HCT116 (cell line): Measurements from ENCODE around the gene HOXB13. TPM values are rescaled to one million over a fixed set of nuclear protein-coding genes. Genes with fewer than 3 reads are reported as not detected.

Experiments used
- ATAC-seq: fragments of 200-7000 bp; cut with Tn5 transposase; 2 replicates; pipeline ENCODE4 v1.9.1; 2020; ENCODE audit warnings: mild to moderate bottlenecking, moderate library complexity
- BruUV-seq: library from RNA; stranded (reverse); fragments of 400-500 nt; replicated peaks from 2 replicates; lab custom pipeline; 2021; lab: Mats Ljungman, UMichigan
- CTCF ChIA-PET: fragments of 300-600 bp; sonication (Branson Sonifier 250); formaldehyde crosslinking; loops from one replicate; lab custom pipeline; 2021; ENCODE audit warnings: antibody characterized with exemption; lab: Charles Lee
- POLR2A ChIA-PET: fragments of 300-600, 350-600 bp; sonication (Branson Sonifier 250); formaldehyde crosslinking; loops from one replicate; lab custom pipeline; 2021; ENCODE audit warnings: antibody characterized with exemption; lab: Charles Lee
- RAD21 ChIA-PET, 2 experiments: fragments of 300-600 bp; sonication (Branson Sonifier 250); formaldehyde crosslinking; loops; one replicate each; lab custom pipeline; 2023; ENCODE audit warnings: low total read pairs in 2 of 2; ENCODE audit not compliant: uncharacterized antibody in 2 of 2, unreplicated experiment in 2 of 2, low non-redundant PET in 1 of 2; lab: Charles Lee
- DNase-seq: peaks from one replicate; pipeline ENCODE4 v3.0.0-alpha.2; 2010; ENCODE audit warnings: low read depth, low spot score
- H2AFZ ChIP-seq: fragments of 200-600 bp; shearing (Covaris generic), sonication (generic); 2 replicates; pipeline ENCODE4 v1.6.1; 2017; ENCODE audit warnings: low read depth, mixed run types, mixed read lengths, antibody characterized with exemption, low read length; ENCODE audit not compliant: poor library complexity, severe bottlenecking
- H3K27ac ChIP-seq: 2 replicates; pipeline ENCODE4 v1.5.1; 2012; ENCODE audit warnings: low read depth, low read length
- H3K27me3 ChIP-seq: fragments of 200-600 bp; sonication (generic); 2 replicates; pipeline ENCODE4 v1.6.1; 2016; ENCODE audit warnings: mixed run types, low read length, mixed read lengths; ENCODE audit not compliant: insufficient read depth
- H3K36me3 ChIP-seq, 2 experiments: fragments of 200-500 bp in 1 of 2; fragments of 200-600 bp in 1 of 2; sonication (Bioruptor generic) in 1 of 2; sonication (generic) in 1 of 2; 2 replicates each; pipeline versions ENCODE4 v1.5.1 to v1.6.1; 2014 to 2016; ENCODE audit warnings: low read length in 2 of 2, inconsistent platforms in 1 of 2, mixed read lengths in 1 of 2, mixed run types in 1 of 2; ENCODE audit not compliant: insufficient read depth in 2 of 2, control insufficient read depth in 1 of 2
- H3K4me1 ChIP-seq, 2 experiments: fragments of 200-600 bp in 1 of 2; sonication (generic) in 1 of 2; 2 replicates each; pipeline versions ENCODE4 v1.5.1 to v1.6.1; 2012 to 2017; ENCODE audit warnings: low read length in 2 of 2, inconsistent platforms in 1 of 2, mild to moderate bottlenecking in 1 of 2, mixed read lengths in 1 of 2, mixed run types in 1 of 2, moderate library complexity in 1 of 2; ENCODE audit not compliant: insufficient read depth in 2 of 2, control insufficient read depth in 1 of 2
- H3K4me2 ChIP-seq: fragments of 200-600 bp; sonication (generic); 2 replicates; pipeline ENCODE4 v1.6.1; 2017; ENCODE audit warnings: mixed run types, low read length, mixed read lengths
- H3K4me3 ChIP-seq, 2 experiments: fragments of 200-600 bp in 1 of 2; sonication (generic) in 1 of 2; replicated peaks in 1 of 2; 2 replicates each; pipeline ENCODE4 v1.5.1; 2011 to 2016; ENCODE audit warnings: low read length in 2 of 2, control low read depth in 1 of 2, low read depth in 1 of 2, mild to moderate bottlenecking in 1 of 2, mixed read lengths in 1 of 2, mixed run types in 1 of 2
- H3K79me2 ChIP-seq: fragments of 200-600 bp; sonication (generic); 2 replicates; pipeline ENCODE4 v1.6.1; 2017; ENCODE audit warnings: mild to moderate bottlenecking, mixed run types, low read length, moderate library complexity, mixed read lengths; ENCODE audit not compliant: insufficient read depth
- H3K9ac ChIP-seq: fragments of 200-600 bp; sonication (generic); 2 replicates; pipeline ENCODE4 v1.6.1; 2016; ENCODE audit warnings: low read length, mixed read lengths
- H3K9me2 ChIP-seq: fragments of 200-600 bp; sonication (generic), shearing (Covaris generic); 2 replicates; pipeline ENCODE4 v1.6.1; 2017; ENCODE audit warnings: mixed run types, mild to moderate bottlenecking, moderate library complexity; ENCODE audit not compliant: insufficient read depth
- H3K9me3 ChIP-seq, 2 experiments: fragments of 200-500 bp in 1 of 2; fragments of 200-600 bp in 1 of 2; sonication (Bioruptor generic) in 1 of 2; sonication (generic) in 1 of 2; 2 replicates each; pipeline ENCODE4 v1.6.1; 2014 to 2017; ENCODE audit warnings: low read length in 2 of 2, mixed read lengths in 2 of 2, inconsistent platforms in 1 of 2, low read depth in 1 of 2, mild to moderate bottlenecking in 1 of 2, mixed run types in 1 of 2, moderate library complexity in 1 of 2; ENCODE audit not compliant: control insufficient read depth in 1 of 2, insufficient read depth in 1 of 2
- H4K20me1 ChIP-seq: fragments of 200-600 bp; sonication (generic), shearing (Covaris generic); 2 replicates; pipeline ENCODE4 v1.6.1; 2017; ENCODE audit warnings: mixed run types, mild to moderate bottlenecking, moderate library complexity; ENCODE audit not compliant: insufficient read depth
- ELF1 ChIP-seq: IDR thresholded peaks from 2 replicates; pipeline ENCODE4 v1.6.1; 2012; ENCODE audit warnings: low read depth, borderline replicate concordance
- FOSL1 ChIP-seq: IDR thresholded peaks from 2 replicates; pipeline ENCODE4 v1.6.1; 2012; ENCODE audit warnings: low read depth
- JUND ChIP-seq: IDR thresholded peaks from 2 replicates; pipeline ENCODE4 v1.6.1; 2012
- POLR2A ChIP-seq: IDR thresholded peaks from 2 replicates; pipeline ENCODE4 v1.7.0; 2011; ENCODE audit warnings: borderline replicate concordance; ENCODE audit not compliant: insufficient read depth, insufficient read length; ENCODE audit errors: extremely low read depth
- SIN3A ChIP-seq: IDR thresholded peaks from 2 replicates; pipeline ENCODE4 v1.6.1; 2012; ENCODE audit warnings: low read depth
- SP1 ChIP-seq: IDR thresholded peaks from 2 replicates; pipeline ENCODE4 v1.6.1; 2012; ENCODE audit warnings: low read depth
- SRF ChIP-seq: IDR thresholded peaks from 2 replicates; pipeline ENCODE4 v1.6.1; 2012; ENCODE audit warnings: low read depth
- TCF7L2 ChIP-seq: IDR thresholded peaks from 2 replicates; pipeline ENCODE4 v1.7.0; 2011; ENCODE audit warnings: borderline replicate concordance, inconsistent platforms; ENCODE audit not compliant: insufficient read depth, insufficient read length; ENCODE audit errors: extremely low read depth
- YY1 ChIP-seq: IDR thresholded peaks from 2 replicates; pipeline ENCODE4 v1.6.1; 2011; ENCODE audit warnings: low read length, low read depth, moderate library complexity, mild to moderate bottlenecking; ENCODE audit not compliant: insufficient replicate concordance; ENCODE audit errors: extremely low read depth
- ZFX ChIP-seq: fragments of 450-650 bp; IDR thresholded peaks from 2 replicates; pipeline ENCODE4 v1.6.1; 2017
- ZNF274 ChIP-seq: fragments of 200-500 bp; sonication (Bioruptor generic); IDR thresholded peaks from 2 replicates; pipeline ENCODE4 v1.6.1; 2014; ENCODE audit warnings: mild to moderate bottlenecking, low read depth, low read length, inconsistent platforms
- intact Hi-C: fragments of 100-400 bp; cut with micrococcal nuclease; formaldehyde crosslinking; loops from 2 replicates; pipeline ENCODE4 v1.10.0; 2022
- total RNA-seq: library from RNA; stranded (reverse); gene quantifications from one replicate; pipeline ENCODE4 v1.2.1, GENCODE V29; 2021; ENCODE audit not compliant: unreplicated experiment
- TF ChIP-seq, protein P1 (sequence below), 3 experiments: fragments of 200-600 bp in 1 of 3; sonication (generic) in 1 of 3; IDR thresholded peaks in 2 of 3; conservative IDR thresholded peaks in 1 of 3; 2 replicates each; pipeline ENCODE4 v1.5.1; 2012 to 2017; ENCODE audit warnings: low read depth in 2 of 3, low read length in 2 of 3, antibody characterized with exemption in 1 of 3, borderline replicate concordance in 1 of 3, control low read depth in 1 of 3, mild to moderate bottlenecking in 1 of 3, mixed read lengths in 1 of 3, mixed run types in 1 of 3, moderate library complexity in 1 of 3; ENCODE audit not compliant: insufficient read depth in 1 of 3
- TF ChIP-seq, protein P2 (sequence below): IDR thresholded peaks from 2 replicates; pipeline ENCODE4 v1.6.1; 2012; ENCODE audit warnings: low read depth
- TF ChIP-seq, protein P3 (sequence below): IDR thresholded peaks from 2 replicates; pipeline ENCODE4 v1.6.1; 2012
- TF ChIP-seq, protein P4 (sequence below): IDR thresholded peaks from 2 replicates; pipeline ENCODE4 v1.6.1; 2012

The HOXB13 gene
- total RNA-seq, 1 experiment from 2014 or later = 7.8 TPM

DNA sequence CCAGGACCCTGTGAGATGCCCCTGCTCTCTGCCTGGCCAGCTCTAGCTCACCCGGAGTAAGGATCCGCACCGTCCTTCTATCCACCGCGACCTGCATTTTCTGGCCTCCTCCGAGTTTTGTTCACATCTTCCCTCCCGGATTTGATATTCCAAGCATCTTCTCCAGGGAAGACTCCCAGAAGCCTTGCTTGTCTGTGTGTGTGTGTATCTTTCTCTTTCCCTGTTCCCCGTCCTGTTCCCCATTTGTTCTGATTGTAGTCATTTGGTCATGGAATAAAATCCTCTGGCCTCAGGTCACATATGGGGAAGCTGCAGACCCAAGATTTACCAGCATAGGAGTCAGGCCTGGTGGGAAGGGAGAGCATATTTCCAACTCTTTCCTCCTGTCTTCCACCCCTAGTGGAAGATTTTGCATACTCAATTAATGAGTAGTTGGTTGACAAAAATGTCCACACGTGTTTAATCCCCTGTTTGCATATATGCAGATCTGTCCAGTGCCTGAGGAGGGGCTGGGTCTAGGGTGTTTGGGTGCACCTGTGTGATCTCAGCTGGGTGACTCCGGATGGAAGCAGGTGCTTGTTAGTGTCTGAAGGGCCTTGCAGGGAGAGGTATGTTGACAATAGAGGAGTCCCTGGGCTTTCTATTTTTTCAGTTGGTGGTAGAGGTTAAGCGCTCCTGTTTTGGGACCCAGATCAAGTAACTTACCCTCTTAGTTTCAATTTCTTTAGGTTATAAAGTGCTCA is 8.1 kb downstream of the HOXB13 start:
- Histone ChIP-seq H3K9me3 (no peaks in the 10 kb centered on the region), H3K27ac (no peak overlapping the region), H3K9me2 (no peaks in the 10 kb centered on the region), H3K36me3 (no peaks in the 10 kb centered on the region), H3K27me3 (no peaks in the 10 kb centered on the region), H3K9ac (no peak overlapping the region), H3K79me2 (no peaks in the 10 kb centered on the region), H3K4me1 (peaks cover 0 to 2% of the 10 kb centered on the region in 2 experiments; a peak in 1 of 4 replicates), H4K20me1 (no peaks in the 10 kb centered on the region), H2AFZ (no peak overlapping the region), H3K4me2 (no peak overlapping the region), H3K4me3 (no peak overlapping the region)
- CTCF ChIA-PET = interaction anchor here (0.8 to 1.3 kb wide), 3 partner anchors 42 to 159 kb away, joined by 3 to 4 read pairs (median 3); no protein-coding TSS in a partner anchor
- intact Hi-C loops = loop anchor here (5.0 kb wide), 1 partner anchor 317 kb away; no protein-coding TSS in a partner anchor
- no peak for DNase-seq
- no peak for ATAC-seq
- POLR2A ChIA-PET = interaction anchor here (1.2 kb wide), 1 partner anchor 8 kb away, joined by 6 read pairs; the partner anchor contains the start of gene HOXB13
- RAD21 ChIA-PET = no interaction called here
- TF ChIP-seq JUND = no peak
- no peak for TF ChIP-seq YY1
- no peak for TF ChIP-seq ELF1
- TF ChIP-seq FOSL1 = no peak
- TF ChIP-seq, protein P1, sequence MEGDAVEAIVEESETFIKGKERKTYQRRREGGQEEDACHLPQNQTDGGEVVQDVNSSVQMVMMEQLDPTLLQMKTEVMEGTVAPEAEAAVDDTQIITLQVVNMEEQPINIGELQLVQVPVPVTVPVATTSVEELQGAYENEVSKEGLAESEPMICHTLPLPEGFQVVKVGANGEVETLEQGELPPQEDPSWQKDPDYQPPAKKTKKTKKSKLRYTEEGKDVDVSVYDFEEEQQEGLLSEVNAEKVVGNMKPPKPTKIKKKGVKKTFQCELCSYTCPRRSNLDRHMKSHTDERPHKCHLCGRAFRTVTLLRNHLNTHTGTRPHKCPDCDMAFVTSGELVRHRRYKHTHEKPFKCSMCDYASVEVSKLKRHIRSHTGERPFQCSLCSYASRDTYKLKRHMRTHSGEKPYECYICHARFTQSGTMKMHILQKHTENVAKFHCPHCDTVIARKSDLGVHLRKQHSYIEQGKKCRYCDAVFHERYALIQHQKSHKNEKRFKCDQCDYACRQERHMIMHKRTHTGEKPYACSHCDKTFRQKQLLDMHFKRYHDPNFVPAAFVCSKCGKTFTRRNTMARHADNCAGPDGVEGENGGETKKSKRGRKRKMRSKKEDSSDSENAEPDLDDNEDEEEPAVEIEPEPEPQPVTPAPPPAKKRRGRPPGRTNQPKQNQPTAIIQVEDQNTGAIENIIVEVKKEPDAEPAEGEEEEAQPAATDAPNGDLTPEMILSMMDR (IDR thresholded peaks at IDR 0.05 in 2 of 3, conservative IDR thresholded peaks at IDR 0.05 in 1 of 3; ENCODE audit: borderline replicate concordance in 1 of 3, insufficient read depth in 1 of 3, low read depth in 2 of 3, low read length in 2 of 3) = no peak
- no peak for TF ChIP-seq ZNF274
- no peak for TF ChIP-seq POLR2A
- TF ChIP-seq TCF7L2 = no peak
- no peak for TF ChIP-seq SP1
- TF ChIP-seq SRF = no peak
- TF ChIP-seq, protein P2, sequence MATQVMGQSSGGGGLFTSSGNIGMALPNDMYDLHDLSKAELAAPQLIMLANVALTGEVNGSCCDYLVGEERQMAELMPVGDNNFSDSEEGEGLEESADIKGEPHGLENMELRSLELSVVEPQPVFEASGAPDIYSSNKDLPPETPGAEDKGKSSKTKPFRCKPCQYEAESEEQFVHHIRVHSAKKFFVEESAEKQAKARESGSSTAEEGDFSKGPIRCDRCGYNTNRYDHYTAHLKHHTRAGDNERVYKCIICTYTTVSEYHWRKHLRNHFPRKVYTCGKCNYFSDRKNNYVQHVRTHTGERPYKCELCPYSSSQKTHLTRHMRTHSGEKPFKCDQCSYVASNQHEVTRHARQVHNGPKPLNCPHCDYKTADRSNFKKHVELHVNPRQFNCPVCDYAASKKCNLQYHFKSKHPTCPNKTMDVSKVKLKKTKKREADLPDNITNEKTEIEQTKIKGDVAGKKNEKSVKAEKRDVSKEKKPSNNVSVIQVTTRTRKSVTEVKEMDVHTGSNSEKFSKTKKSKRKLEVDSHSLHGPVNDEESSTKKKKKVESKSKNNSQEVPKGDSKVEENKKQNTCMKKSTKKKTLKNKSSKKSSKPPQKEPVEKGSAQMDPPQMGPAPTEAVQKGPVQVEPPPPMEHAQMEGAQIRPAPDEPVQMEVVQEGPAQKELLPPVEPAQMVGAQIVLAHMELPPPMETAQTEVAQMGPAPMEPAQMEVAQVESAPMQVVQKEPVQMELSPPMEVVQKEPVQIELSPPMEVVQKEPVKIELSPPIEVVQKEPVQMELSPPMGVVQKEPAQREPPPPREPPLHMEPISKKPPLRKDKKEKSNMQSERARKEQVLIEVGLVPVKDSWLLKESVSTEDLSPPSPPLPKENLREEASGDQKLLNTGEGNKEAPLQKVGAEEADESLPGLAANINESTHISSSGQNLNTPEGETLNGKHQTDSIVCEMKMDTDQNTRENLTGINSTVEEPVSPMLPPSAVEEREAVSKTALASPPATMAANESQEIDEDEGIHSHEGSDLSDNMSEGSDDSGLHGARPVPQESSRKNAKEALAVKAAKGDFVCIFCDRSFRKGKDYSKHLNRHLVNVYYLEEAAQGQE = no peak
- TF ChIP-seq, protein P3, sequence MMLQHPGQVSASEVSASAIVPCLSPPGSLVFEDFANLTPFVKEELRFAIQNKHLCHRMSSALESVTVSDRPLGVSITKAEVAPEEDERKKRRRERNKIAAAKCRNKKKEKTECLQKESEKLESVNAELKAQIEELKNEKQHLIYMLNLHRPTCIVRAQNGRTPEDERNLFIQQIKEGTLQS = no peak
- no peak for TF ChIP-seq SIN3A
- no peak for TF ChIP-seq ZFX
- TF ChIP-seq, protein P4, sequence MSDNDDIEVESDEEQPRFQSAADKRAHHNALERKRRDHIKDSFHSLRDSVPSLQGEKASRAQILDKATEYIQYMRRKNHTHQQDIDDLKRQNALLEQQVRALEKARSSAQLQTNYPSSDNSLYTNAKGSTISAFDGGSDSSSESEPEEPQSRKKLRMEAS = no peak
- TF ChIP-seq, all 23 proteins: peak for 0
- no TSS peak for BruUV-seq
